Measurements from ENCODE around the gene FTCDNL1.

The FTCDNL1 gene

GRCh38 chr2:199738727-199739412 lies 112.1 kb downstream of the FTCDNL1 start:
- TF ChIP-seq EZH2 (IDR thresholded peaks at IDR 0.05; ENCODE audit: borderline replicate concordance, low read depth, low read length, severe bottlenecking) (no peak), CTCF (IDR thresholded peaks at IDR 0.05; ENCODE audit: borderline replicate concordance, extremely low read depth, low read length, poor library complexity, severe bottlenecking) (no peak)
- Histone ChIP-seq H3K4me3 (ENCODE audit: low read depth in 1 of 2, low read length in 2 of 2) (no peak overlapping the region), H3K9me3 (ENCODE audit: insufficient read depth, low read length, severe bottlenecking) (no peaks in the 10 kb centered on the region), H3K27me3 (ENCODE audit: insufficient read depth, low read length, poor library complexity) (peaks cover 20% of the 10 kb centered on the region), H3K4me2 (ENCODE audit: insufficient read depth, low read length) (no peak overlapping the region), H3K27ac (ENCODE audit: low read length) (no peak overlapping the region), H3K9ac (ENCODE audit: low read depth, low read length) (no peak overlapping the region), H3K36me3 (ENCODE audit: insufficient read depth, low read length) (no peaks in the 10 kb centered on the region), H4K20me1 (ENCODE audit: insufficient read depth, low read length) (no peaks in the 10 kb centered on the region), H2AFZ (ENCODE audit: low read depth, low read length) (no peak overlapping the region), H3K4me1 (ENCODE audit: insufficient read depth, low read length) (no peaks in the 10 kb centered on the region), H3K79me2 (ENCODE audit: insufficient read depth, low read length) (no peaks in the 10 kb centered on the region)
- ATAC-seq (ENCODE audit: insufficient read depth, low read depth) (no peak), DNase-seq (no peak)

DNA sequence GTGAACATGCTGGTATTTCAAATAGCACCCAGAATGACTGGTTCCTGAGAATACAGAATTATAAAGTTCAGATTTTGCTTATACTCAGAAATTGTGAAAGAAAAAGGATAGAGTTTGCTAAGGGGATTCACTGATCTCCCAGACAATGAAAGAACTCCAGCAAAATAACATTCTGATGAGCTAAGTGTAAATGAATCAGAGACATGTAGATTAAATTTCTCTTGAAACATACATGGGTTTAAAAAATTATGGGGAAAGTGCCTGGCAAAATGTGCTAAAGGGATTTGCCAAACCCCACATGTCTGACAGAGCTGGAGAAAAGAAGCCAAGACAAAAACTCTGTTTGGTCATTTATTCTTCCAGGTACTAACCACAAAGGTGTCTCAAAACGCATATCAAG lies 116.3 kb downstream of the FTCDNL1 start:
- no peaks in the 10 kb centered on the region for H3K36me3 ChIP-seq (ENCODE audit: insufficient read depth, low read length)
- no peak for ATAC-seq (ENCODE audit: insufficient read depth, low read depth)
- no peak overlapping the region for H3K27ac ChIP-seq (ENCODE audit: low read length)
- H3K4me1 ChIP-seq (ENCODE audit: insufficient read depth, low read length) = no peaks in the 10 kb centered on the region
- H3K79me2 ChIP-seq (ENCODE audit: insufficient read depth, low read length) = no peaks in the 10 kb centered on the region
- no peak overlapping the region for H2AFZ ChIP-seq (ENCODE audit: low read depth, low read length)
- DNase-seq = no peak
- H3K9ac ChIP-seq (ENCODE audit: low read depth, low read length) = no peak overlapping the region
- no peak overlapping the region for H3K4me2 ChIP-seq (ENCODE audit: insufficient read depth, low read length)
- no peak overlapping the region for H3K4me3 ChIP-seq (ENCODE audit: low read depth in 1 of 2, low read length in 2 of 2)
- no peak for TF ChIP-seq CTCF (IDR thresholded peaks at IDR 0.05; ENCODE audit: borderline replicate concordance, extremely low read depth, low read length, poor library complexity, severe bottlenecking)
- no peak for TF ChIP-seq EZH2 (IDR thresholded peaks at IDR 0.05; ENCODE audit: borderline replicate concordance, low read depth, low read length, severe bottlenecking)
- H4K20me1 ChIP-seq (ENCODE audit: insufficient read depth, low read length) = no peaks in the 10 kb centered on the region
- no peaks in the 10 kb centered on the region for H3K9me3 ChIP-seq (ENCODE audit: insufficient read depth, low read length, severe bottlenecking)
- H3K27me3 ChIP-seq (ENCODE audit: insufficient read depth, low read length, poor library complexity) = peaks cover 16% of the 10 kb centered on the region

- H2AFZ ChIP-seq (ENCODE audit: low read depth, low read length) = no peak overlapping the region
- H3K79me2 ChIP-seq (ENCODE audit: insufficient read depth, low read length) = no peaks in the 10 kb centered on the region
Observed at GRCh38 chr2:199734011-199734410, 117.0 kb downstream of the FTCDNL1 start.

More at GRCh38 chr2:199734011-199734410, 117.0 kb downstream of the FTCDNL1 start:
- Histone ChIP-seq H3K9me3 (ENCODE audit: insufficient read depth, low read length, severe bottlenecking) (no peaks in the 10 kb centered on the region), H4K20me1 (ENCODE audit: insufficient read depth, low read length) (no peaks in the 10 kb centered on the region), H3K27me3 (ENCODE audit: insufficient read depth, low read length, poor library complexity) (peaks cover 15% of the 10 kb centered on the region), H3K9ac (ENCODE audit: low read depth, low read length) (no peak overlapping the region), H3K27ac (ENCODE audit: low read length) (no peak overlapping the region), H3K4me1 (ENCODE audit: insufficient read depth, low read length) (no peaks in the 10 kb centered on the region), H3K4me3 (ENCODE audit: low read depth in 1 of 2, low read length in 2 of 2) (no peak overlapping the region), H3K4me2 (ENCODE audit: insufficient read depth, low read length) (no peak overlapping the region), H3K36me3 (ENCODE audit: insufficient read depth, low read length) (no peaks in the 10 kb centered on the region)
- no peak for DNase-seq
- TF ChIP-seq CTCF (IDR thresholded peaks at IDR 0.05; ENCODE audit: borderline replicate concordance, extremely low read depth, low read length, poor library complexity, severe bottlenecking) (no peak), EZH2 (IDR thresholded peaks at IDR 0.05; ENCODE audit: borderline replicate concordance, low read depth, low read length, severe bottlenecking) (no peak)
- no peak for ATAC-seq (ENCODE audit: insufficient read depth, low read depth)

Data from DND-41 (cell line).